T-helper 22 cell (primary cell): Measurements from ENCODE around the gene MED17.

ENCODE experiments used
- DNase-seq: peaks from one replicate; pipeline ENCODE4 v3.0.0-alpha.2; 2020; ENCODE audit warnings: low read depth

Gene MED17

DNA sequence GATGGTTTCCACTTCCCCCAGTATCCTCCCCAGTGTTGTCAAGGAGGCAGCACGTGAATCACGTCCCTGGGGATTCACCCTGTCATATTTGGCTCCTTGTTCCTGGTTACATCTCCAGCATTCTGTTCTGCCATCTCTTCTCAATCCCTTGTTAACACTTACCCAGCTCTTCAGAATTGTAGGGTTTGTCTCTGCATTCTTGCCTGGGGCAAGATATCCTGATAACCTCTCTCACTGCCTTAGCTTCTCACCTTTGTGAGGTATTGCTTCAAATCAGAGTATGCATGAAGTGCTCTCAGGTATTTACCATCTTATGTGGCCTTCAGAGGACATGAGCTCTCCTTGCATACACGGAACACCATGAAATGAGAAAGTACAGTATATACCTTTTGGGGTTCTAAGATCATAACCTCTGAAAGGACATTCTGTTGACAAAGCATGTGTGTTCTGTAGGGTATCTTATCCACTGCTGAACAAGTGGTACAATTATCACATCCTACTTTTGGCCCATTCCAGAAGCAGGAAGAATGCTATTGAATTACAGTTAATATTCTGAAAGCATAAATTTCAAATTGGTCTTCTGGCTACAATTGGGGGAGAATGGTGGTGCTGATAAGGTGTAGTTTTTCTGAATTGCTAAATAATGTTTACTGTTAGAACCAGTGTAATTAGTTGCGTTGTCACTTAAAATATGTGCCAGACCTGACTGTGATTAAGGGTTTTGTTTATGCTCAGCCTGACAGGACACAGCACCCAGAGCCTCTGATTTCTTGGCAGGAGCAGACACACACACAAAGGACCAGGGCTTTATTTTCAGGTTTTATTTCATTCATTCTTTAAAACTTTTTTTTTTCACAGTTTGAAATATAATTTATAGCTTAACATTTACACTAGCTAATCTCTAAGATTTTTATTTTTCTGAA is 33.6 kb downstream of the MED17 start:
- no peak for DNase-seq

DNA sequence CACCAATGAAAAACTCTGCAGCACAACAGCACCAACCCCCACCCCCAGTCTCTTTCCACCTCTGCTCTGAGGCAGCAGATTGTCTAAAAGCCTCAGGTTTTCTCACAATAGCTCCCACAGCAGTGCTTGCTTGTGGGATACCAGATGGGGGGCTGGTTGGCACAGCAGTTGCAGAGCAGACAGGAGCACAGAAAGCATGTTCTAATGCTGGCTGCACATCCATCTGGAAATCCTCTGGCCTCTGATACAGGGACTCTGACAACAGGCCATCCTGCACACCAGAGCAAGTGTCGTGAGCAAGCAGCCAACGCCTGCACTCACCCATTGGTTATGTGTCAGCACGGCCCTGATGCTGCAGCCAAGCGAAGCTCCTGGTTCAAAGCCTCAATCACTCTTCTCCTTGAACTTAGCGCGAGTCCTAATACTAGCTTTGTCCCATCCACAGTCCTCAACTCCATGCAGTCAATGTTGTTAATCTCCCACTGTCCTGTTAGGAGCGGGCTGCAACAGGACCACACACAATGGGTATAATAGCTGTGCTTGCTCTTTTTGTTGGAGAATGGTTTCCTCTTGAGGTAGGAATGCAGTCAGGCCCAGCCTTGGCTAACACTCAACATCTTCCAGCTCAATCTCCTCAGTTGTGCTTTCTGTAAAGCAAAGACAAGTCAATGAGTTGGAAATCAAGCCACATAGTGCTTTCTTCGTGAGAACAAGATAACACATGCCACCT is 36.0 kb downstream of the MED17 start:
- DNase-seq, result no peak

DNA sequence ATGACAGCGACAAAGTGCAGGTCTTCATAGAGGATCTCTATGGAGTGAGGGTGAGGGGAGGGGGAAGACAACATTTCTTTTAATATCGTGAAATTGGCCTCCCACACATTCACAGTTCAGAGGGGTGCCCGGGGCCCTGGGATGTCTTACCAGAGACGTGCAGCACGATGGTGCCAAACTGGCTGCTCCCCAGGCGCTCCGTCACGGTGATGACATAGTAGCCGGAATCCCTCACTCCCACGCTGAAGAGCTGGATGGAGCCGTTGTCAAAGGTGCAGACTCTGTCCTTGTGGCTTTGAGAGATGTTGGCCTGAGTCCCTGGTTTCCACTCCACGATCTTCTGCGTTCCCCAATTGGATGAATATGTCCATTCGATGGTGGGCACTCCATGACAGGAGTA is 36.8 kb downstream of the MED17 start:
- no peak for DNase-seq

DNA sequence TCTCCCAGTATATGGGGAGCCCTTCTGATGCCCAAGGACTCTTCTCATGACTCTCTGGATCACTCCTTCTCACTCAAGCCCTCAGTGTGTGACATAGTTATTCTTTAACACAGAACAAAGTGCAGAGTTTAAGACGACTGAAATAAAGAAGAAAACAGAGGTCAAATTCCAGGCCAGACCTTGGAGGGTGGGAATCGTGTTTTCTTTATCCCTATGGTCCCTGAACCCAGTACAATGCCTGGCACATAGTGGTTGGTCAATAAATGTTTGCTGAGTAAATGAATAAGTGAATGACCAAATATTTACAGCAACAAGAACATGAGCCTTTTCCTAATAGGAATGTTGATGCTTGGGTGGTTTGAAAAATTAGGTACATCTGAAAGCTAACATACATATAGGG is 37.5 kb downstream of the MED17 start:
- no peak for DNase-seq

DNA sequence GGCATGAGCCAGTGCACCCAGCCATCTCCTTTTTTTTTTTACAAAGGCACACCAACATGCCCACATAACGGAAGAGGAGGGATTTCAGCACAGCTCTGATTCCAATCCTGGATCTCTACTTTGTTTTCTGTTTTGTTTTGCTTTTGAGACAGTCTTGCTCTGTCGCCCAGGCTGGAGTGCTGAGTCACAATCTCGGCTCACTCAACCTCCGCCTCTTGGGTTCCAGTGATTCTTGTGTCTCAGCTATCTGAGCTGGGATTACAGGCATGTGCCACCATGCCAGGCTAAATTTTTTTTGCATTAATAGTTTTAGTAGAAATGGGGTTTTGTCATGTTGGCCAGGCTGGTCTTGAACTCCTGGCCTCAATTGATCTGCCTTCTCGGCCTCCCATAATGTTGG is 38.3 kb downstream of the MED17 start:
- no peak for DNase-seq

DNA sequence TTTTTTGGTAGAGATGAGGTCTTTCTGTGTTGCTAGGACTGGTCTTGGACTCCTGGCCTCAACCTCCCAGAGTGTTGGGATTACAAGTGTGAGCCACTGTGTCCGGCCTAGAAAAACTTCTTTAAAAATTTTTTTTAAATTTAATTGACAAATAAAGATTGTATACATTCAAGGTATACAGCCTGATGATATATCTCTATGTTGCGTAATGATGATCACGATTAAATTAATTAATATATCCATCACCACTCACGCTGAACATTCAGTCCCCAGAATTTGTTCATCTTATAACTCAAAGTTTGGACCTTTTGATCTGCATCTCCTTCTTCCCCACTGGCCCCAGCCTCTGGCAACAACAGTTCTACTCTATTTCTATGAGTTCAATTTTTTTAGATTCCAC is 39.1 kb downstream of the MED17 start:
- DNase-seq, result no peak

DNA sequence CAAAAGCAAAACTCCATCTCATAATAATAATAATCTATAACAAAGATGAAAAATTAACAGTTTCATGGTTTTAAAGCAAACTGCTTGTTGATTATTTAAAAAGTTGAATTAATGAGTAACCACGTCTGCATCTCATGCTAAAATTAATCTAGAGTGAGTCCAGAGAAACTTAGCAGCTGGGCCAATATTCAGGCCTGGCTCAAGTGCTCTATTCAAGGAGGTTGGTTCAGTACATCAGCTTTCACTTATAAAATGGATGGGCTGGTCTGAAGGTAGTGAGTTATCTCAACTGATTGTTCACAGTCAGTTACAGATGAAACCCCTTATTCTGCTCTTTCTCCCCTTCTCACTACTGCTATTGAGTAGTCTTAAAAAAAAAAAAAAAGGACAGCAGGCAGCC is 43.3 kb downstream of the MED17 start:
- no peak for DNase-seq

DNA sequence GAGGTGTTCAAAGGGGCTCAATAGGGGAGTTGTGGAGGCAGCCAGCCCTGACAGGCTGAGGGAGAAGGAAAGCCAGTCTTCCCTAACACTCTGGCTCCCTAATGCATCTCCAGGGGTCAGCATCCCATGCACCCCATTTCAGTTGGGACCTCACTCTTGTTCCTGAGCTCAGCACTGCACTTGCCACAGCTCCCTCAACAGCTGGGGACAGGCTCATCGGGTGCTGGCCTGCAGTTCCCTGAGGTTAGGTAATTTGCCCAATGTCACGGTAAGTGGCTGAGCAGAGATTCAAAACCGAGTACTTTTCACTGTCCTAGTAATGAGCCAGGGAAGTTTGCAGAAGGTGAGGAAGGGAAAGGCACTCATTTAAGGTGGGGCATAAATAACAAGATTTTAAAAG is 45.5 kb downstream of the MED17 start:
- no peak for DNase-seq

DNA sequence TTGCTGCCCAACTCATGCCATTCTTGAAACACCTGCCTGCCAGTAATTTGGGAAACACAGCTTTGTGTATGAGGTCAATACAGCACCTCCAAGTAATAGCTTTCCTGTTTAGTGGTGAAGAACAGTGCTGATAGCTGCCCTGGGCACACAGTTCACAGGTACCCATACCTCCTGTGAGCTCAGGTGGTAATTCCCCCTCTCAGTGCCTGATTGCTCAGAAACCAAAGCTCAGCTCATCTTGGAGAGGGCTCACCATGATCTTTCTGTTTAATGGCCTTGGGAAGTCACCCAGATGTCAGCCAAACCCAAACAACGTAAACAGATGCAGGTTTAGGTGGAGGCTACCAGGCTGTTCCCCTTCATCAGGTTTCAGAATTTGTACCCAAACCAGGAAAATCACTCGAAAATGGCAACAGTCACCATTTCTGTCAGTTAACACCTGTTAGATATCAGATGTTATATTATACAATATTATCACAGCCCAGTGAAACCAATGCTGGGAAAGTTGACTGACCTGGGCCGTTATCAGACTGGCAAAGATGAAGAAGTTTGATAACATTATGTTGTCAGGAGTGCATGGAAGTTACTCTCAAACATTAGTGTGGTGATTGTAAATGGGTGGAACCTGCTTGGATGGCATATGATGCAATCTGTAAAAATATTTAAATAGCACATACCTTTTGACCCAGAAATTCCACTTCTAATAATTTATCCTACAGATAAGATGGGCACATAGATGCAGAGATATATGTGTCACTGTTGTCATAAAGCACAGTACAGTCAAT is 47.5 kb downstream of the MED17 start:
- DNase-seq, result no peak

DNA sequence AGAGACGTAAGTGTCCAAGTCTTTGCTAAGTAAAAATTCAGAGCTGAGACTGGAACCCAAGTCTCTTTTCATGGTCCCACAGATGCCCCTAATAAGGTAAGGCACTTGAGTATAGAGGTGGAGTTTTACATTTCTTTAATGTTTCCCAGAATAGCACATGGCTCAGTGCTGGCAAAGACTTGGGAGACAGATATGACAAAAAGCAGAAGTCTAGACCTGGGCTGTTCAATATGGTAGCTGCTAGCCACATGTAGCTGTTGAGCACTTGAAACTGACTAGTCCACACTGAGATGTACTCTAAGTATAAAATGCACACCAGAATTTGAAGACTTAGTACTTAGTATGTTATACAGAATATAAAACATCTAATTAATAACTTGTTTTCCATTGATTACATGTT is 48.7 kb downstream of the MED17 start:
- no peak for DNase-seq

DNA sequence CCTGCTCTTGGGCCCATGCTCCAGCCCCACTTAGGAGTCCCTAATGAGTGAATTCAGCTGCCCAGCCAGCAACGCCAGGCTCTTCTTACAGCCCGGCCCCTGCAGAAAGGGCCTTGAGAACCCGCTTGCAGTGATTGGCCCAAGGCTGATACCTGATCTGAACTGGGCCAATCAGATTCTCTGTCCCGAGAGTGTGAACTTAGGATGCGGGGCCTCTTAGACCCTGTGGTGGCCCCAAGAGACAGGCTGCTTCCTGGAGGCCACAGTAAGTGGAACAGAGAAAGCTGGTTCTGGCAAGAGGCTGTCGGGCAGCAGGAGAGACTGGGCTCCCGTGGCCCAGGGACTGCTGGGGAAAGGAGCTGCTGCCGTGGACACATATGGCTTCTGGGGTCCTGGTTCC is 54.9 kb downstream of the MED17 start:
- no peak for DNase-seq

DNA sequence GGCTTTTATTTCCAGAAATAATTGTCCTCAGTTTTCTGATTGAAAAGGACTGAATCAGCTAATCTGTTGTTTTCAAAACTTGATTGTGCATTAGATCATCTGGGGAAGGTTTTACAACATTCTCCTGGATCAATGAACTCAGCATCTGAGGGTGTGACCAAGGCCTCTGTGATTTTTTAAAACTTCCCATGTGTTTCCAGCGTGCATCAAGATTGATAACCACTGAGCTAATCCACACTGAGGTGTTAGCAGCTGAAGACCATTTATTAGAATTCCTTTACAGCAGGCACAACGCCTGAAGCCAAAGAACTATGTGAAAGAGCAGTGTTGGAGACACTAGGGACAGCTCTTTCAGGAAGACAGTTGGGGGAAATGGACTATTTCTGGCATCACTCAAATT is 56.1 kb downstream of the MED17 start:
- DNase-seq, result no peak

DNA sequence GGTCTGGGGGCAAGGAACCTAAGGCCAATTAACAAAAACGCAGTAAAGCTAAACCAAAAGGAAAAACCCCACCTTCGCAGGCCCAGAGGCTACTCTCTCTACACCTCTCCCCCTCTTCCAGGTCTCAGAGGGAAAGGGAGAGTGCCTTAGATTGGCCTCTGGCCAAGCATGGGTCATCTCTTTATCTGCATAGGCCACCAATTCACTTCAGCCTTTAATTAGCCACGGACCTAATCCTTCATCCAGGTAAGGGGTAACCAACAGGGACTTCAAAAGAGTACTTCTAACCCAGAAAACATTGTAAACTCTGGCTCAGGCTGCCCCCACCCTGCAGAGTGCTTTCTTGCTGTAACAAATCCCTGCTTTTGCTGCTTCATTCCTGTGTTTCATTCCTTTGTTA is 56.9 kb downstream of the MED17 start:
- no peak for DNase-seq

DNA sequence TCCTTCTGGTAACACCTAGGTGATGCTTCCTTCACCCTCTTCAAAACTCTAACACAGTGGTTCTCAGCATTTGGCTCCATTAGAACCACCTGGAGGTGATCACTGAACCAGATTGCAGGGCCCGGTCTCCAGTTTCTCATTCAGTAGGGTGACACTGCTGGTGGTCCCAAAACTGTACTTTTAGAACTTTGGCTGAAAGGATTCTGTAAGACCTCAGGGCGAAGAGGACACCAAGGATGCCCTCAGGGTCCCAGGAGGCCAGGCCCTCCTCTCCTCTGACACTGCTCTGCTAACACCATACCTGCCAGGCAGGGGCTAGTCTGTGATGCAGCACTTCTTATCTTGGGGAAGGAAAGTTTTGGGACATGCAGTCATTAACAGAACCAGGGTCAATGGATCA is 57.4 kb downstream of the MED17 start:
- no peak for DNase-seq

DNA sequence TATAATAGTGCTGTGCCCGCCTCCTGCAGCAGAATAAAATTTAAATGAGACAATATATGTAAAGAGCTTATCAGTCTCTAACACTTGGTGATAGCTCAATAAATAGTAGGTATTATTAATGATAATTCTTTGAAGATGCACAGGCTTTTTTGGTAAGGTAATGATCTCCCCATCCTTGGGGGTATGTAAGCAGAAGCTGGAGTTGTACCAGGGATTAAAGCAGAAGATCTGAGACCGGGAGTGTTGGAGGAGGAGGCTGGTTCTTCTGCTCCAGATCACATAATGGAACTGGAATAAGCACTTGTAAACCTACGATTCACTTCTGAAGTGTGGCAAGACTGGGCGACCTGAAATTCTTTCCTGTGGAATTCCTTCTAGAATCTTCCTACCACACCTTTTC is 58.0 kb downstream of the MED17 start:
- no peak for DNase-seq

DNA sequence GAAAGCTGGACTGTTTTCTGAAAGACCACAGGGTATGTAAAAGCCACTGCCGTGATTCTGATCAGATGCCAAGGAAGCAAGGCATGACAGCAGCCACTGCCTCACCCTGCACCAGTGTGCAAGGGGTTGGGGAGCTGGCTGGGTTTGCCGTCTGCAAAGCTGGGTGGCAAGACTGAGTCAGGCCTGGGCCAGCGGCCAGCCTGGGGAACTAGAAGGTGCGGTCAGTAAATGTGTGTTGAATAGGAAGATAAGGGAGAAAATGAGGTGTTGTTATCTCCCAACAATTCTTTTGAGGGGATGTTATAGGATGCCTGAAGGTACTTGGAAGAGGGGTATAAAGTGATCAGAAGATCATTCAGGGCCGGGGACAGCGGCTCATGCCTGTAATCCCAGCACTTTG is 58.4 kb downstream of the MED17 start:
- DNase-seq, result no peak

DNA sequence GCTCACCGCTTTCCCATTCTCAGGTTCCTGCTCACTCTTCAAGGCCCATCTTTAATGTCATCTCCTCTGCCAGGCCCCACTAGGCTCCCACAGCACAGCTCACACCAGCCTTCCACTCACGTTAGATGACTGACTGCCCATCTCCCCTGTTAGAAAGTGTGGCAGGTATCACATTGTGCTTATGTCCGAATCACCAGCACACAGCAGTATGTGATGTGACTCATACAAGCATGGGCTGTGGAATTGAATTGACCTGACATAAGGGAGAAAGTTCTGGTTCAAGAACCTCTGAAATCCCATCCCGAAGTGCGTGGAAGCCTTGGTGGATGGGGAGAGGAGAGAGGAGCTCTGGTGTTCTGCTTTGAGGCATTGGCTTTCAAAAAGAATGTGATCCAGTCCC is 59.8 kb downstream of the MED17 start:
- DNase-seq, result no peak

DNA sequence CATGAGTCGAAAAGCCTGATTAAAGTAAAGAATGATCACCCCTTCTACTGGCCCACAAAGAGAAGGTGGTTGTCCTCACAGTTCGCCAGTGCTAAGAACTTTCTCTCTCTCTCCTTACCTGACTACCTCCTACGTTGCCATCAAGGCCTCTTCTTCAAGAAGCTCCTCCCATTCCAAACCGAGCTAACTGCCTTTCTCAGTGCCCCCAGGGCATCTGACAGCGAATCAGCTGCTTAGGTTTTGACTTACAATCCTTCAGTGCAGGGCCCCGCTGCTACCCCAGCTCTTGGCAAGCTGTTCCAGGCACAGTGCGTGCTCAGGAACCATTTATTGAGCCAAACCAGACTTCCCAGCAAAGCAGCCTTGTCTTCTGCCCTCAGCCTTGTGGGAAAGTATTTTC is 60.5 kb downstream of the MED17 start:
- no peak for DNase-seq

DNA sequence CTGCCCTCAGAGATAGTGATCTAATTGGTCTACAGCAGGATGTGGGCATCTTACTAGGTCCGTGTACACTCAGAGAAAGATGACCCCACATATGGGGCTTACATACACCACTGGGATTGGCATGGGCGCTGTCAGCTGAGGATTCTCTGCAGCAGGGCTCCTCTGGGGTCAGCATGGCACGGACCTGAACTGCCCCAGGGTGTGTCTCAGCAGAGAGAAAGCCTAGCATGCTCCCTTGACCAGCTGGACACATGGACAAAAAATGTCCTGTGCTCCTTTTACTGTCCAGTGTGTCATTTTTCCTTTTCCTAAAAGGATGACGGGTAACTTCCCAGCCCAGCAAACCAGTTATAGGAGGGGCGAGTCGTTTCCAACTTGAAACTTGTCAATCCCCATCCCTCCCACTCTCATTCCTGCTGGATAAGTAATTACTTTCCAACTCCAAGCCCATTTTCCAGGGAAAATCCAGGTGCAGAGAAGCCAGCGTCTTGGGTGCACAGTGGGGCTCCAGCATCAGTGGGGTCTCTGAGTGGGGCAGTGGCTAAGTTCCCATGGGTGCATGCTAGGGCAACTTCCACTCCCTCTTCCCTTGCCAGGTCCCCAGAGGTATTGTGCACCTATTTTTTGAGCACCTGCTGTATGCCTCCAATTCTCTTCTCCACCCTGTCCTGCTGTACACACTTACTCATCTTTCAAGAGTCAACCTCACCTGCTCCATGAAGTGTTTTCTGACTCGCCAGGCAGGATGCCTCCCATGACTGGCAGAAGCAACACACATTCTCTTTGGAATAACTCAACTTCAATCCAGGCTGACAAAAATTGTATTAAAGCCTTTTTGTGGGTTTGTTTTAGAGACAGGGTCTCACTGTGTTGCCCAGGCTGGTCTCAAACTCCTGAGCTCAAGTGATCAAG is 61.4 kb downstream of the MED17 start:
- no peak for DNase-seq

DNA sequence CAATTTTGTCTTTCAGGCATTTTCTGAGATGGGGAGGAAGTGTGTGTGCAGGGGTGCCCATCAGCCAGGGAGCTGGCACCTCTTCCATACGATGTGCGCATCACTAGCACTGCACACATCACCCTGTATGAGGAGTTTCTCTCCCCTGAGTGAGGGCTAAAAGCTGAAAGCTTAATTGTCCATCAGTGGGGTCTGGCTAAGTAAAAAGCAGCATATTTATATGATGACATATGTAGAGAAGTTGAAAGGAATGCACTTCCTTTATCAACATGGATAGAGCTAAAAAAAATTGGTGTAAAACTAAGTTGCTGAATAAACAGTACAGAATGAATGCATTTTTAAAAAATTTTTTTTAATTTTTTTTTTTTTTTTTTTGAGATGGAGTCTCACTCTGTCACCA is 62.3 kb downstream of the MED17 start:
- no peak for DNase-seq

DNA sequence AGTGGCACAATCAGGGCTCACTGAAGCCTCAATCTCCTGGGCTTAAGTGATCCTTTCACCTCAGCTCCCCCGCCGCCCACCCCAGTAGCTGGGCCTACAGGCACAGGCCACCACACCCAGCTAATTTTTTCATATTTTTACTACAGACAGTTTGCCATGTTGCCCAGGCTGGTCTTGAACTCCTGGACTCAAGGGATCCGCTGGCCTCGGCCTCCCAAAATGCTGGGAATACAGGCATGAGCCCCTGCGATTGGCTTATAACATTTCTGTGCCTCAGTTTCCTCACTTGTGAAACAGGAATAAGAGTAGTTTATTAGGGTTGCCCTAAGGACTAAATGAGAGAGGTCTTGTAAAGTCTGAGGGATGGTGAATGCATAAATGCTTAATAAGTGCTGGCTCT is 65.1 kb downstream of the MED17 start:
- DNase-seq, result no peak
